AG04450 (cell line): ENCODE results near the gene LCN2. TPM values are rescaled to one million over a fixed set of nuclear protein-coding genes. Genes with fewer than 3 reads are reported as not detected.

Source experiments
- CTCF ChIA-PET: fragments of 300-600, 350-600 bp; formaldehyde crosslinking; extraction: SDS; loops from one replicate; lab custom pipeline; 2022; ENCODE audit warnings: antibody characterized with exemption, inconsistent platforms; lab: Charles Lee
- POLR2A ChIA-PET: fragments of 350-600 bp; formaldehyde crosslinking; extraction: SDS; loops from one replicate; lab custom pipeline; 2021; ENCODE audit warnings: antibody characterized with exemption, inconsistent platforms; lab: Yijun Ruan, JAX
- DNase-seq: peaks from one replicate; pipeline ENCODE4 v3.0.0-alpha.2; 2011; ENCODE audit warnings: low read depth, low spot score
- H3K27ac ChIP-seq: one replicate; pipeline ENCODE4 v1.5.1; 2012; ENCODE audit warnings: low read depth, low read length, control low read depth
- H3K27me3 ChIP-seq: one replicate; pipeline ENCODE4 v1.6.0; 2012; ENCODE audit warnings: low read length; ENCODE audit not compliant: control insufficient read depth, insufficient read depth
- H3K4me3 ChIP-seq: 2 replicates; pipeline ENCODE4 v1.5.1; 2011; ENCODE audit warnings: mild to moderate bottlenecking, low read depth, low read length, control low read depth
- H3K9me3 ChIP-seq: 2 replicates; pipeline ENCODE4 v1.5.1; 2012; ENCODE audit warnings: low read length; ENCODE audit not compliant: control insufficient read depth, insufficient read depth
- polyA minus RNA-seq: library from RNA; depleted of rRNA, polyadenylated mRNA; stranded (reverse); fragments of >200 nt; gene quantifications from 2 replicates; pipeline ENCODE4 v1.2.3, GENCODE V29; 2011; rRNA and poly(A)+ RNA removed
- polyA plus RNA-seq: library from polyadenylated mRNA; depleted of rRNA; stranded (reverse); fragments of >200 nt; gene quantifications from 2 replicates; pipeline ENCODE4 v1.2.3, GENCODE V29; 2011; rRNA removed
- TF ChIP-seq, protein P1 (sequence below): IDR thresholded peaks from 2 replicates; pipeline ENCODE4 v1.5.1; 2011; ENCODE audit warnings: low read depth, low read length, control low read depth, inconsistent platforms

Gene LCN2
- not detected in 2 replicates for polyA plus RNA-seq
- not detected in 2 replicates for polyA minus RNA-seq

- ChIA-PET POLR2A (no interaction called here), CTCF (no interaction called here)
- DNase-seq: no peak
- TF ChIP-seq, protein P1, sequence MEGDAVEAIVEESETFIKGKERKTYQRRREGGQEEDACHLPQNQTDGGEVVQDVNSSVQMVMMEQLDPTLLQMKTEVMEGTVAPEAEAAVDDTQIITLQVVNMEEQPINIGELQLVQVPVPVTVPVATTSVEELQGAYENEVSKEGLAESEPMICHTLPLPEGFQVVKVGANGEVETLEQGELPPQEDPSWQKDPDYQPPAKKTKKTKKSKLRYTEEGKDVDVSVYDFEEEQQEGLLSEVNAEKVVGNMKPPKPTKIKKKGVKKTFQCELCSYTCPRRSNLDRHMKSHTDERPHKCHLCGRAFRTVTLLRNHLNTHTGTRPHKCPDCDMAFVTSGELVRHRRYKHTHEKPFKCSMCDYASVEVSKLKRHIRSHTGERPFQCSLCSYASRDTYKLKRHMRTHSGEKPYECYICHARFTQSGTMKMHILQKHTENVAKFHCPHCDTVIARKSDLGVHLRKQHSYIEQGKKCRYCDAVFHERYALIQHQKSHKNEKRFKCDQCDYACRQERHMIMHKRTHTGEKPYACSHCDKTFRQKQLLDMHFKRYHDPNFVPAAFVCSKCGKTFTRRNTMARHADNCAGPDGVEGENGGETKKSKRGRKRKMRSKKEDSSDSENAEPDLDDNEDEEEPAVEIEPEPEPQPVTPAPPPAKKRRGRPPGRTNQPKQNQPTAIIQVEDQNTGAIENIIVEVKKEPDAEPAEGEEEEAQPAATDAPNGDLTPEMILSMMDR: no peak
- Histone ChIP-seq H3K27ac (no peak within 1 kb of the TSS), H3K27me3 (peaks cover 8% of the 10 kb centered on the region), H3K9me3 (no peaks in the 10 kb centered on the region; the same call in 1 of the 2 replicates), H3K4me3 (no peak within 1 kb of the TSS)
These were observed at the start of gene LCN2 for GRCh38 chr9:128149001-128149701. LCN2 (plus strand) TSS chr9:128149453; CDS start chr9:128149526, 73 bp downstream.

DNA sequence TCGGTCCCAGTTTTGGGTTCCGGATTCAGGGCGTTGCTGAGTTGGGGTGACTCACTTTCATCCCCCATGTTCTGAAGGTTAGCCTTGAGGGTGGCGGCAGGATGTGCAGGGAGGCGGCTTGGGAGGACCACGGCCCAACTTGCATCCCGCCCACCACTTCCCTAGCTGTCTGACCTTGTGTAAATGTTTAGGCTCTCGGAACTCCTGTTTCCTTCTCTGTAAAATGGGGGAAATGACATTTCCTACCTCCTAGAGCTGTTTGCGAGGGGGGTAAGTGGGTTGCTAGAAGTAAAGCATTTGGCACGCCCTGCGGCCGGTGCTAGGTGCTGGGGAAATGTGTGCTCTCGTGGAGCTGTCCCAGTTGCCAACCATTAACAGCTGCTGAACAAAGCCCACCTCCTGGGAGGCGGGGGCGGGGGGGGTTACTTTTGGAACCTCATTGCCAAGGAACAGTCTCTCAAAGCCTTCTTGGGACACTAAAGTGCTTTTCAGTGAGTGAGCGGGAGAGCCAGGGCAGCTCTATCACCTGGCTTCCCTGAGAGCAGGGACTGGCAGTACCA, 49.2 kb upstream of the LCN2 start:
- DNase-seq: no peak
- TF ChIP-seq, protein P1: no peak
- Histone ChIP-seq H3K27me3 (no peaks in the 10 kb centered on the region), H3K4me3 (peak overlapping the region; percentile 70), H3K9me3 (no peaks in the 10 kb centered on the region; the same call in 1 of the 2 replicates), H3K27ac (peak overlapping the region; percentile 99)
- CTCF ChIA-PET: interaction anchor here (1.3 to 11.1 kb wide), 3 partner anchors 17 to 157 kb away, joined by 4 to 102 read pairs (median 29); no protein-coding TSS in a partner anchor
- POLR2A ChIA-PET: interaction anchor here (0.9 to 2.4 kb wide), 2 partner anchors 17 to 19 kb away, joined by 3 to 8 read pairs; no protein-coding TSS in a partner anchor

DNA sequence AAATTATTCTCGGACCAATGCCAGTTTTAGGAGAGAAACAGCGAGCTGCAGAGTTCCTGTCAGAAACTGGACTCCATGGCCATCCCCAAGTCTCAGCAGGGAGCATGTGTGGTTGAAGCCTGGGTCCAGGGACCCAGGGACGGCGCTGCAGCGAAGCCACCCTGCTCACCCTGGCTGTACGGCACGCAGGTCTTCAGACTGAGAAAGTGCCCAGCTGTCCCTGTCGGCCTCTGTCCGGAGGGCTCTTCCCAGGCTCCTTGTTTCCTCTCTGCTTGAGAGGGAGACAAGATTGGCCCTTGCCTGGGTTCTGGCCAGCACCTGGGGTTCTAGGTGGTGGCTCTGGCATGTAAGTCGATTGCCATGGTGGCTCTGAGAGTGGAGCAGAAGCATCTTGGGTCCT, 48.7 kb upstream of the LCN2 start:
- no peak overlapping the region for H3K27ac ChIP-seq
- H3K4me3 ChIP-seq: peak overlapping the region; percentile 70; the same call in 1 of the 2 replicates
- no peaks in the 10 kb centered on the region for H3K27me3 ChIP-seq
- H3K9me3 ChIP-seq: no peaks in the 10 kb centered on the region; the same call in 1 of the 2 replicates
- TF ChIP-seq, protein P1: no peak
- ChIA-PET POLR2A (interaction anchor here (2.4 kb wide), 1 partner anchor 19 kb away, joined by 8 read pairs; no protein-coding TSS in a partner anchor), CTCF (interaction anchor here (1.3 to 11.1 kb wide), 3 partner anchors 17 to 157 kb away, joined by 4 to 102 read pairs (median 29); no protein-coding TSS in a partner anchor)
- DNase-seq: no peak

- H3K27ac ChIP-seq: no peak overlapping the region
- CTCF ChIA-PET: interaction anchor here (4.5 to 11.1 kb wide), 2 partner anchors 16 to 158 kb away, joined by 29 to 102 read pairs; no protein-coding TSS in a partner anchor
- no peak for DNase-seq
- H3K27me3 ChIP-seq: no peaks in the 10 kb centered on the region
- POLR2A ChIA-PET: interaction anchor here (0.6 to 2.4 kb wide), 2 partner anchors 10 to 20 kb away, joined by 4 to 8 read pairs; no protein-coding TSS in a partner anchor
- no peak overlapping the region for H3K4me3 ChIP-seq
- H3K9me3 ChIP-seq: no peaks in the 10 kb centered on the region; the same call in 1 of the 2 replicates
- TF ChIP-seq, protein P1: no peak
These were observed 48.0 kb upstream of the LCN2 start for GRCh38 chr9:128101231-128101661.
